Caco-2 (cell line): Measurements from ENCODE around the gene PADI3. TPM values are rescaled to one million over a fixed set of nuclear protein-coding genes. Genes with fewer than 3 reads are reported as not detected.

Experiments
- BruUV-seq: library from RNA; stranded (reverse); fragments of 400-500 nt; replicated peaks from 2 replicates; lab custom pipeline; 2021; lab: Mats Ljungman, UMichigan
- CTCF ChIA-PET: fragments of 300-600 bp; sonication (Branson Sonifier 250); formaldehyde crosslinking; loops from one replicate; lab custom pipeline; 2022; ENCODE audit warnings: antibody characterized with exemption; lab: Charles Lee
- POLR2A ChIA-PET: fragments of 300-600 bp; sonication (Branson Sonifier 250); formaldehyde crosslinking; loops from one replicate; lab custom pipeline; 2022; ENCODE audit warnings: antibody characterized with exemption; lab: Charles Lee
- DNase-seq, 2 experiments: peaks; one replicate each; pipeline versions ENCODE4 v3.0.0 to v3.0.0-alpha.2; 2020 to 2022
- H3K27me3 ChIP-seq: replicated peaks from 2 replicates; pipeline ENCODE4 v1.6.0; 2011; ENCODE audit warnings: low read length; ENCODE audit not compliant: control insufficient read depth, insufficient read depth
- H3K36me3 ChIP-seq: 2 replicates; pipeline ENCODE4 v1.5.1; 2011; ENCODE audit warnings: low read length; ENCODE audit not compliant: control insufficient read depth, insufficient read depth
- H3K4me1 ChIP-seq: fragments of 250-450 bp; sonication (Bioruptor Pico); 2 replicates; pipeline ENCODE4 v1.5.1; 2020; ENCODE audit warnings: mild to moderate bottlenecking
- H3K4me3 ChIP-seq: 2 replicates; pipeline ENCODE4 v1.5.1; 2011; ENCODE audit warnings: low read depth, mild to moderate bottlenecking, control low read depth, low read length
- H3K9me3 ChIP-seq: fragments of 250-450 bp; sonication (Bioruptor Pico); 2 replicates; pipeline ENCODE4 v1.5.1; 2020; ENCODE audit warnings: mild to moderate bottlenecking, moderate library complexity
- H3K27ac Mint-ChIP-seq: one replicate; pipeline ENCODE4 v1.8.0; 2022; ENCODE audit warnings: mixed read lengths; ENCODE audit not compliant: unreplicated experiment
- H3K27me3 Mint-ChIP-seq: one replicate; pipeline ENCODE4 v1.8.0; 2022; ENCODE audit warnings: mixed read lengths; ENCODE audit not compliant: insufficient read depth, unreplicated experiment
- H3K36me3 Mint-ChIP-seq: one replicate; pipeline ENCODE4 v1.8.0; 2022; ENCODE audit warnings: mild to moderate bottlenecking, mixed read lengths; ENCODE audit not compliant: insufficient read depth, unreplicated experiment
- H3K4me1 Mint-ChIP-seq: one replicate; pipeline ENCODE4 v1.8.0; 2022; ENCODE audit warnings: low read depth, mixed read lengths; ENCODE audit not compliant: unreplicated experiment
- H3K4me3 Mint-ChIP-seq: one replicate; pipeline ENCODE4 v1.8.0; 2022; ENCODE audit warnings: mild to moderate bottlenecking, moderate library complexity, mixed read lengths; ENCODE audit not compliant: unreplicated experiment
- H3K9me3 Mint-ChIP-seq: one replicate; pipeline ENCODE4 v1.8.0; 2022; ENCODE audit warnings: mixed read lengths; ENCODE audit not compliant: unreplicated experiment
- intact Hi-C: fragments of 100-400 bp; cut with micrococcal nuclease; formaldehyde crosslinking; loops from one replicate; pipeline ENCODE4 v1.10.0; 2022; ENCODE audit not compliant: unreplicated experiment
- microRNA-seq: library from miRNA; unstranded; fragments of <30 nt; microRNA quantifications from one replicate; pipeline ENCODE4 v1.2.0, GENCODE V29; 2022
- total RNA-seq: library from RNA; stranded (reverse); gene quantifications from 2 replicates; pipeline ENCODE4 v1.2.3, GENCODE V29; 2022
- TF ChIP-seq, protein P1 (sequence below), 2 experiments: fragments of 200-600 bp in 1 of 2; IDR thresholded peaks; 1 replicate in 1 of 2; 2 replicates in 1 of 2; pipeline versions ENCODE4 v1.5.1 to v1.8.0; 2011 to 2022; ENCODE audit warnings: antibody characterized with exemption in 1 of 2, control low read depth in 1 of 2, inconsistent platforms in 1 of 2, low read depth in 1 of 2, low read length in 1 of 2, mild to moderate bottlenecking in 1 of 2, moderate library complexity in 1 of 2; ENCODE audit not compliant: insufficient read depth in 1 of 2, severe bottlenecking in 1 of 2, unreplicated experiment in 1 of 2

Gene PADI3
- total RNA-seq, 1 experiment from 2014 or later, result not detected

GRCh38 chr1:17329610-17330009, 80.7 kb downstream of the PADI3 start:
- Mint-ChIP-seq H3K4me1 (no peaks in the 10 kb centered on the region), H3K27me3 (peaks cover 16% of the 10 kb centered on the region), H3K4me3 (no peak overlapping the region), H3K36me3 (no peaks in the 10 kb centered on the region), H3K27ac (no peak overlapping the region), H3K9me3 (peaks cover 10% of the 10 kb centered on the region)
- H3K27me3 ChIP-seq, result no peaks in the 10 kb centered on the region; the same call in 1 of the 2 replicates
- ChIA-PET POLR2A (no interaction called here), CTCF (no interaction called here)
- H3K4me1 ChIP-seq, result no peaks in the 10 kb centered on the region
- intact Hi-C loops, result loop anchor here (10.0 kb wide), 1 partner anchor 375 kb away; no protein-coding TSS in a partner anchor
- no peak for DNase-seq
- H3K9me3 ChIP-seq, result no peaks in the 10 kb centered on the region
- no peaks in the 10 kb centered on the region for H3K36me3 ChIP-seq
- TF ChIP-seq, protein P1, sequence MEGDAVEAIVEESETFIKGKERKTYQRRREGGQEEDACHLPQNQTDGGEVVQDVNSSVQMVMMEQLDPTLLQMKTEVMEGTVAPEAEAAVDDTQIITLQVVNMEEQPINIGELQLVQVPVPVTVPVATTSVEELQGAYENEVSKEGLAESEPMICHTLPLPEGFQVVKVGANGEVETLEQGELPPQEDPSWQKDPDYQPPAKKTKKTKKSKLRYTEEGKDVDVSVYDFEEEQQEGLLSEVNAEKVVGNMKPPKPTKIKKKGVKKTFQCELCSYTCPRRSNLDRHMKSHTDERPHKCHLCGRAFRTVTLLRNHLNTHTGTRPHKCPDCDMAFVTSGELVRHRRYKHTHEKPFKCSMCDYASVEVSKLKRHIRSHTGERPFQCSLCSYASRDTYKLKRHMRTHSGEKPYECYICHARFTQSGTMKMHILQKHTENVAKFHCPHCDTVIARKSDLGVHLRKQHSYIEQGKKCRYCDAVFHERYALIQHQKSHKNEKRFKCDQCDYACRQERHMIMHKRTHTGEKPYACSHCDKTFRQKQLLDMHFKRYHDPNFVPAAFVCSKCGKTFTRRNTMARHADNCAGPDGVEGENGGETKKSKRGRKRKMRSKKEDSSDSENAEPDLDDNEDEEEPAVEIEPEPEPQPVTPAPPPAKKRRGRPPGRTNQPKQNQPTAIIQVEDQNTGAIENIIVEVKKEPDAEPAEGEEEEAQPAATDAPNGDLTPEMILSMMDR (IDR thresholded peaks at IDR 0.05; ENCODE audit: insufficient read depth in 1 of 2, low read depth in 1 of 2, low read length in 1 of 2, severe bottlenecking in 1 of 2, unreplicated experiment in 1 of 2), result no peak
- H3K4me3 ChIP-seq, result no peak overlapping the region
- no TSS peak for BruUV-seq

- TF ChIP-seq, protein P1 (IDR thresholded peaks at IDR 0.05; ENCODE audit: insufficient read depth in 1 of 2, low read depth in 1 of 2, low read length in 1 of 2, severe bottlenecking in 1 of 2, unreplicated experiment in 1 of 2), result no peak
- Mint-ChIP-seq H3K4me3 (no peak overlapping the region), H3K9me3 (peaks cover 10% of the 10 kb centered on the region), H3K27ac (no peak overlapping the region), H3K4me1 (no peaks in the 10 kb centered on the region), H3K27me3 (peaks cover 16% of the 10 kb centered on the region), H3K36me3 (no peaks in the 10 kb centered on the region)
- H3K27me3 ChIP-seq, result no peaks in the 10 kb centered on the region; the same call in 1 of the 2 replicates
- ChIA-PET CTCF (no interaction called here), POLR2A (no interaction called here)
- intact Hi-C loops, result loop anchor here (10.0 kb wide), 1 partner anchor 376 kb away; no protein-coding TSS in a partner anchor
- H3K4me3 ChIP-seq, result no peak overlapping the region
- no peaks in the 10 kb centered on the region for H3K9me3 ChIP-seq
- no TSS peak for BruUV-seq
- H3K36me3 ChIP-seq, result no peaks in the 10 kb centered on the region
- no peak for DNase-seq
- H3K4me1 ChIP-seq, result no peaks in the 10 kb centered on the region
These were observed 82.0 kb downstream of the PADI3 start for GRCh38 chr1:17330856-17331255.

DNA sequence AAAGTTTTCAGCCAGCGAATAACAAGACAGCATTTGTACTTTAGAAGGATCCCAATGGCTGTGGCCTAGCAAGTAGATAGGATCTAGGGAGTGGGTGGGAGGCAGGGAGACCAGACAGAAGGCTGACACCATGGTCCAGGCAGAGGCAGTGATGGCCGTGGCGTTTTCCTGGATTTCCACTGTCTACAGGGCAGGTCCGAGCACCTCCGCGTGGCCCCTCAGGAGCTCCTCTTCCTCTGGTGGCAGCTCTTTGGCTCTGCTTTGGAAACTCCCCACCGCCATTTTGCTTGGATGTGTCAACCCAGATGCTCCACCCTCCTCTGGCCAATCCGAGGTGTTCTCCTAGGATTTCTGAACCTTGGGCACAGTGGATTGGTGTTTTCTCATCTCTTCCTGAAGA, 84.2 kb downstream of the PADI3 start:
- peaks cover 16% of the 10 kb centered on the region for H3K27me3 Mint-ChIP-seq
- H3K4me3 Mint-ChIP-seq, result no peak overlapping the region
- H3K36me3 ChIP-seq, result no peaks in the 10 kb centered on the region
- POLR2A ChIA-PET, result no interaction called here
- no peak overlapping the region for H3K4me3 ChIP-seq
- peaks cover 10% of the 10 kb centered on the region for H3K9me3 Mint-ChIP-seq
- no peak overlapping the region for H3K27ac Mint-ChIP-seq
- H3K27me3 ChIP-seq, result no peaks in the 10 kb centered on the region; the same call in 1 of the 2 replicates
- no peaks in the 10 kb centered on the region for H3K9me3 ChIP-seq
- intact Hi-C loops, result loop anchor here (10.0 kb wide), 1 partner anchor 378 kb away; no protein-coding TSS in a partner anchor
- CTCF ChIA-PET, result no interaction called here
- H3K4me1 ChIP-seq, result no peaks in the 10 kb centered on the region
- BruUV-seq, result no TSS peak
- DNase-seq, result no peak
- no peaks in the 10 kb centered on the region for H3K4me1 Mint-ChIP-seq
- H3K36me3 Mint-ChIP-seq, result no peaks in the 10 kb centered on the region
- TF ChIP-seq, protein P1 (IDR thresholded peaks at IDR 0.05; ENCODE audit: insufficient read depth in 1 of 2, low read depth in 1 of 2, low read length in 1 of 2, severe bottlenecking in 1 of 2, unreplicated experiment in 1 of 2), result no peak

Small RNAs within 50 kb of the gene (microRNA-seq; reads per million reads assigned to microRNA genes)
- not detected for gene MIR3972

Other genes with a start within 250 kb of the PADI3 start
- gene ATP13A2, start 237.2 kb upstream of the PADI3 start, total RNA-seq, result 58.4 and 61.6 TPM in 2 replicates
- gene SDHB, start 195.1 kb upstream of the PADI3 start, total RNA-seq, result 85.1 and 91.5 TPM in 2 replicates
- 0.73 and 0.84 TPM in 2 replicates for gene PADI2, start 129.6 kb upstream of the PADI3 start, total RNA-seq
- gene PADI1, start 44.0 kb upstream of the PADI3 start, total RNA-seq, result not detected in 2 replicates
- gene PADI4, start 59.1 kb downstream of the PADI3 start, total RNA-seq, result not detected in 2 replicates
- gene PADI6, start 123.1 kb downstream of the PADI3 start, total RNA-seq, result not detected in 2 replicates
- 101 and 103 TPM in 2 replicates for gene RCC2, start 190.6 kb downstream of the PADI3 start, total RNA-seq